Neural cell (in vitro differentiated cells): ENCODE measurements around the gene PXK.

Experiments
- EP300 ChIP-seq: fragments of 450-650 bp; conservative IDR thresholded peaks from 2 replicates; pipeline ENCODE4 v1.6.1; 2014; ENCODE audit warnings: antibody characterized with exemption, mild to moderate bottlenecking, moderate library complexity; ENCODE audit not compliant: poor library complexity, severe bottlenecking
- EZH2 ChIP-seq: fragments of 200-600, 300-800 bp; shearing (Covaris generic), sonication (generic); IDR thresholded peaks from 2 replicates; pipeline ENCODE4 v1.6.1; 2014; ENCODE audit warnings: antibody characterized with exemption, low read length, borderline replicate concordance, mild to moderate bottlenecking; ENCODE audit not compliant: insufficient read depth, poor library complexity, severe bottlenecking
- POLR2AphosphoS5 ChIP-seq: IDR thresholded peaks from 2 replicates; pipeline ENCODE4 v1.6.1; 2012
- RAD21 ChIP-seq: fragments of 450-650 bp; conservative IDR thresholded peaks from 2 replicates; pipeline ENCODE4 v1.6.1; 2014; ENCODE audit warnings: antibody characterized with exemption, mild to moderate bottlenecking, moderate library complexity
- SMC3 ChIP-seq: fragments of 450-650 bp; conservative IDR thresholded peaks from 2 replicates; pipeline ENCODE4 v1.6.1; 2014; ENCODE audit warnings: antibody characterized with exemption, mild to moderate bottlenecking, moderate library complexity; ENCODE audit not compliant: poor library complexity
- TF ChIP-seq, protein P1 (sequence below): fragments of 450-650 bp; IDR thresholded peaks from 2 replicates; pipeline ENCODE4 v1.5.1; 2014; ENCODE audit warnings: antibody characterized with exemption, mild to moderate bottlenecking, moderate library complexity; ENCODE audit not compliant: poor library complexity, severe bottlenecking
- TF ChIP-seq, protein P2 (sequence below): IDR thresholded peaks from 2 replicates; pipeline ENCODE4 v1.6.1; 2012; ENCODE audit warnings: borderline replicate concordance

DNA sequence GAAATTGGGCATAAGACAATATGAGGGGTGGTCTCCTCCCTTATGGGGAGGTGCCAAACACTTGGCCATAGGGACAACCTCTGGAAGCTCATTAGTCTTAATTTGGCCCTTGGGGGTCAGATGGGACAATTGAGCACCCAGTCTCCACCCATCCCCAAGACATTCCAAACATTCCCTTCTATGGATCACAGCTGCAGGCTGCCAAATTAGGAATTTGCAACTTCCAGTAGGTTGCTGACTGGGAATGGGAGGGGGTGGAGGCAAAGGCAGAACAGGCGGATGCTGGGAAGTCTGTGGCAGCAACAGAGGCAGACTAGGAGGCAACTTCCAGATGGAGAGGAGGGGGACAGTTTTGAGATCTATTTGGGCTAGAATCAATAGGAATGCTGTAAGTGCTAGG lies 102.3 kb downstream of the PXK start:
- TF ChIP-seq, protein P1, sequence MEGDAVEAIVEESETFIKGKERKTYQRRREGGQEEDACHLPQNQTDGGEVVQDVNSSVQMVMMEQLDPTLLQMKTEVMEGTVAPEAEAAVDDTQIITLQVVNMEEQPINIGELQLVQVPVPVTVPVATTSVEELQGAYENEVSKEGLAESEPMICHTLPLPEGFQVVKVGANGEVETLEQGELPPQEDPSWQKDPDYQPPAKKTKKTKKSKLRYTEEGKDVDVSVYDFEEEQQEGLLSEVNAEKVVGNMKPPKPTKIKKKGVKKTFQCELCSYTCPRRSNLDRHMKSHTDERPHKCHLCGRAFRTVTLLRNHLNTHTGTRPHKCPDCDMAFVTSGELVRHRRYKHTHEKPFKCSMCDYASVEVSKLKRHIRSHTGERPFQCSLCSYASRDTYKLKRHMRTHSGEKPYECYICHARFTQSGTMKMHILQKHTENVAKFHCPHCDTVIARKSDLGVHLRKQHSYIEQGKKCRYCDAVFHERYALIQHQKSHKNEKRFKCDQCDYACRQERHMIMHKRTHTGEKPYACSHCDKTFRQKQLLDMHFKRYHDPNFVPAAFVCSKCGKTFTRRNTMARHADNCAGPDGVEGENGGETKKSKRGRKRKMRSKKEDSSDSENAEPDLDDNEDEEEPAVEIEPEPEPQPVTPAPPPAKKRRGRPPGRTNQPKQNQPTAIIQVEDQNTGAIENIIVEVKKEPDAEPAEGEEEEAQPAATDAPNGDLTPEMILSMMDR: no peak
- no peak for TF ChIP-seq POLR2AphosphoS5
- TF ChIP-seq RAD21: no peak
- TF ChIP-seq EZH2: no peak
- TF ChIP-seq SMC3: no peak
- TF ChIP-seq, protein P2, sequence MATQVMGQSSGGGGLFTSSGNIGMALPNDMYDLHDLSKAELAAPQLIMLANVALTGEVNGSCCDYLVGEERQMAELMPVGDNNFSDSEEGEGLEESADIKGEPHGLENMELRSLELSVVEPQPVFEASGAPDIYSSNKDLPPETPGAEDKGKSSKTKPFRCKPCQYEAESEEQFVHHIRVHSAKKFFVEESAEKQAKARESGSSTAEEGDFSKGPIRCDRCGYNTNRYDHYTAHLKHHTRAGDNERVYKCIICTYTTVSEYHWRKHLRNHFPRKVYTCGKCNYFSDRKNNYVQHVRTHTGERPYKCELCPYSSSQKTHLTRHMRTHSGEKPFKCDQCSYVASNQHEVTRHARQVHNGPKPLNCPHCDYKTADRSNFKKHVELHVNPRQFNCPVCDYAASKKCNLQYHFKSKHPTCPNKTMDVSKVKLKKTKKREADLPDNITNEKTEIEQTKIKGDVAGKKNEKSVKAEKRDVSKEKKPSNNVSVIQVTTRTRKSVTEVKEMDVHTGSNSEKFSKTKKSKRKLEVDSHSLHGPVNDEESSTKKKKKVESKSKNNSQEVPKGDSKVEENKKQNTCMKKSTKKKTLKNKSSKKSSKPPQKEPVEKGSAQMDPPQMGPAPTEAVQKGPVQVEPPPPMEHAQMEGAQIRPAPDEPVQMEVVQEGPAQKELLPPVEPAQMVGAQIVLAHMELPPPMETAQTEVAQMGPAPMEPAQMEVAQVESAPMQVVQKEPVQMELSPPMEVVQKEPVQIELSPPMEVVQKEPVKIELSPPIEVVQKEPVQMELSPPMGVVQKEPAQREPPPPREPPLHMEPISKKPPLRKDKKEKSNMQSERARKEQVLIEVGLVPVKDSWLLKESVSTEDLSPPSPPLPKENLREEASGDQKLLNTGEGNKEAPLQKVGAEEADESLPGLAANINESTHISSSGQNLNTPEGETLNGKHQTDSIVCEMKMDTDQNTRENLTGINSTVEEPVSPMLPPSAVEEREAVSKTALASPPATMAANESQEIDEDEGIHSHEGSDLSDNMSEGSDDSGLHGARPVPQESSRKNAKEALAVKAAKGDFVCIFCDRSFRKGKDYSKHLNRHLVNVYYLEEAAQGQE: no peak
- no peak for TF ChIP-seq EP300
